Stimulated activated CD4-positive, alpha-beta T cell treated with anti-CD3 and anti-CD28 coated beads, TNF-alpha, amount 100 ng/mL, for 1 hour (primary cell): ENCODE measurements around the gene GLT1D1.

Experiments
- DNase-seq, 3 donors: peaks; one replicate each; pipeline ENCODE4 v3.0.0-alpha.2; 2020; ENCODE audit warnings: low read depth in 3 of 3, low spot score in 1 of 3

The GLT1D1 gene

DNA sequence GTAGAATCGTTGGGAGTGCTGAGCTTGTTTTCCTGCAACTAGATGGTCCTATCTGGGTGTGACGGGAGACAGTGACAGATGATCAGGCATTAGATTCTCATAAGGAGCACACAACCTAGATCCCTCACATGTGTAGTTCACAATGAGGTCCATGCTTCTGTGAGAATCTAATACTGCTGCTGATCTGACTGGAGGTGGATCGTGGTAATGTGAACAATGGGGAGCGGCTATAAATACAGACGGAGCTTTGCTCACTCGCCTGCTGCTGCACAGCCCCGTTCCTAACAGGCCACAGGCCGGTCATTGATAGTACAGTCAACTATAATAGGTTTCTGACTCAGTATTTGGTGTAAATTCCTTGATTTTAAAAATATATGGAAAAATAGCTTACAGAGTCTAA lies 138.8 kb downstream of the GLT1D1 start:
- DNase-seq: no peak

DNA sequence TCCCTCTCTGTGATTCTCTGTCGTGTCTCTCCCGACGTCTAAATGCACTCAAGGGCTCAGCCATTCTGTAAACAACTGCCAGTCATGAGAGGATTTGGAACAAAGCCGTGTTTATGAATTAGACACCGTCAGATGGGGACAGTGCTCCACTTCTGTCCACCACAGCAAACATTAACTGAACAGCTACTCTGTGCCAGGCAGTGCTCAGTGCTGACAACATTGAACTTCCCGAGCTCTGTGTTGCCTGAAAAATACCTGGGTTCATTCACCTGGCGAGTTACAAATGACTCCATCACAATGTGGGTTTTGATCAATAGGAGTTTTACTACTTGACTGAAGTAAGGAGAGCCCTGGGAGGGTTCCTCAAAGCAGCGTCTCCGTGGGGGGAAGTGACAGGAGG lies 139.3 kb downstream of the GLT1D1 start:
- DNase-seq: no peak

DNA sequence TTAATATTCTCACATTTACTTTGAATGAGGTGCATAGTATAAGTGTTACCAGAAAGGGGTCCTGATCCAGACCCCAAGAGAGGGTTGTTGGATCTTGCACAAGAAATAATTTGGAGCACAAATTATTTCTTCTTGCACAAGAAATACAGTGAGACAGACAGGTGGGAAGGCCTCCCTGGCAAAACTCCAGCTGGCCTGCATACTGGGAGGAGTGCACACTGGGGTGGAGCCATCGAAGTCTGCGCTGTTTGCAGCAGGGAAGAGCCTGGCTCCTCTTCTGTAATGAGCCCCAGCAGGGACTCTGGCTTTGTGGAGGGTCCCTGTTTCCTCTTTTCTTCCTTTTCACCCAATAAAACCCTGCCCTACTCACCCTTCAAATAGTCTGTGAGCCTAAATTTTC lies 141.6 kb downstream of the GLT1D1 start:
- DNase-seq: no peak

DNA sequence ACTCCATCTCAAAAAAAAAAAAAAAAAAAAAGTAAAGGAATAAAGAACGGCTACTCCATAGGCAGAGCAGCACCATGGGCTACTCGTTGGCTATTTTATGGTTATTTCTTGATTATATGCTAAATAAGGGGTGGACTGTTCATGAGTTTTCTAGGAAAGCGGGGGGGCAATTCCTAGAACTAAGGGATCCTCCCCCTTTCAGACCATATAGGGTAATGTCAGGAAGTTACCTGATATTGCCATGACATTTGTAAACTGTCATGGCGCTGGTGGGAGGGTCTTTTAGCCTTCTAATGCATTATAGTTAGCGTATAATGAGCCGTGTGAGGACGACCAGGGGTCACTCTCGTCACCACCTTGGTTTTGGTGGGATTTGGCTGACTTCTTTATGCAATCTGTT lies 142.3 kb downstream of the GLT1D1 start:
- DNase-seq: no peak

DNA sequence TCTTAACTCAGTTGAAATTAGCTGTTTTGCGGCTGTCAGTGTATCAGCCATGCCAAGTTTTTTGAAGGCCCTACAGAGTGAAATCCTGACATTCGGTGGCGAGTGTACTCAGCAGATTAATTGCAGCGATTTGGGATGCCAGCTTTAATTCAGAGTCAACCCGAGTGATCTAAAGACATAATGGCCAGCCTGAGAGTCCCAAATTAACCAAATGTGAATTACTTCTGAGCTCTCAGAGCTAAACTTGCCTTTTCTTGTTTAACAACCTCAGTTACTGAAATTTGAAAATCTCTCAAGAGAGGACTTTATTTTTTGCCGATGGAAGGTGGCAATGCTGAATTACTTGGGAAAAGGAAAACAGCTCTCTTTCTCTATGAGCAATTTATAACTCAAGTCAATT lies 148.5 kb downstream of the GLT1D1 start:
- DNase-seq: no peak

DNA sequence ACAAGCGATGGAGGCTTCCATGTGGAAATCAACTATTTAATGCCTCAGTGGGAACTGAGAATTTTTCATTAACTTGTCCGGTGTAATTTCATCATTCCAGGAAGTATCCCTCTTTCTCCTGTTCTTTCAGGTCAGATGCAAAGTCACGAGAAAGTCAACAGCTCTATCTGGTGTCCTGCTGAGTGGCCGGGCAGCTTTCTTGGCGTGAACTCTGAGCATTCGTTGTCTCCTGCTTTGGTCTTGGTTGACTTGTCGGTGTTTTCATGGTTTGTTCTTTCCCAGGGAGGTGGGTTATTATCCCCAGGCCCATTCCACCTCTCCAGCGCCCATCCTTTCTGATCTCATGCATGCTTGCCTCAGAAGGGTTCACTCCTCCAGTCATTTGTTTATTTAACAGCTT lies 149.1 kb downstream of the GLT1D1 start:
- no peak for DNase-seq

DNA sequence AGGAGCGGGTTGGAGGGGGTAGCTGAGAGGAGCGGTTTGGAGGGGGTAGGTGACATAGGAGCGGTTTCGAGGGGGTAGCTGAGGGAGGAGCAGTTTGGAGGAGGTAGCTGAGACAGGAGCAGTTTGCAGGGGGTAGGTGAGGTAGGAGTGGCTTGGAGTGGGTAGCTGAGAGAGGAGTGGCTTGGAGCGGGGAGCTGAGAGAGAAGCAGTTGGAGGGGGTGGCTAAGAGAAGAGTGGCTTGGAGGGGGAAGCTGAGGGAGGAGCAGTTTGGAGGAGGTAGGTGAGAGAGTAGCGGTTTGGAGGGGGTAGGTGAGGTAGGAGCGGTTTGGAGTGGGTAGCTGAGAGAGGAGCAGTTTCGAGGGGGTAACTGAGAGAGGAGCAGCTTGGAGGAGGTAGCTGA lies 152.1 kb downstream of the GLT1D1 start:
- no peak for DNase-seq

DNA sequence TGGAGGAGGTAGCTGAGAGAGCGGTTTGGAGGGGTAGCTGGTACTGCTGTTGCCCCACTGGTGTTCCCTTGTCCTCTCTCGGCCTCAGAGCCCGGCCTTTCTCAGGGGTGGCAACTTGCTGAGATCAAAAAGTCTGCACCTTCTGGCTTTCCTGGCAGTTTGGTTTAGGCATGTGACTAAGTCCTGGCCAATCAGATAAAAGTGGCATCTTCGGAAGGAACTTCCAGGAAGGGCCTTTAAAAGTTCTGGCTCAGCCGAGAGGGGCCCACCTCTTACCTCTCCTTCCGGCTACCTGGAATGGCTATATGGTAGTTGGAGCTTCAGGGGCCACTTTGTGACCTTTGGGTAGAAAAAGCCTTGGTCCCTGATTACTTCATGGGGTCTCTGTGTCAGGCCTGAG lies 152.6 kb downstream of the GLT1D1 start:
- no peak for DNase-seq

DNA sequence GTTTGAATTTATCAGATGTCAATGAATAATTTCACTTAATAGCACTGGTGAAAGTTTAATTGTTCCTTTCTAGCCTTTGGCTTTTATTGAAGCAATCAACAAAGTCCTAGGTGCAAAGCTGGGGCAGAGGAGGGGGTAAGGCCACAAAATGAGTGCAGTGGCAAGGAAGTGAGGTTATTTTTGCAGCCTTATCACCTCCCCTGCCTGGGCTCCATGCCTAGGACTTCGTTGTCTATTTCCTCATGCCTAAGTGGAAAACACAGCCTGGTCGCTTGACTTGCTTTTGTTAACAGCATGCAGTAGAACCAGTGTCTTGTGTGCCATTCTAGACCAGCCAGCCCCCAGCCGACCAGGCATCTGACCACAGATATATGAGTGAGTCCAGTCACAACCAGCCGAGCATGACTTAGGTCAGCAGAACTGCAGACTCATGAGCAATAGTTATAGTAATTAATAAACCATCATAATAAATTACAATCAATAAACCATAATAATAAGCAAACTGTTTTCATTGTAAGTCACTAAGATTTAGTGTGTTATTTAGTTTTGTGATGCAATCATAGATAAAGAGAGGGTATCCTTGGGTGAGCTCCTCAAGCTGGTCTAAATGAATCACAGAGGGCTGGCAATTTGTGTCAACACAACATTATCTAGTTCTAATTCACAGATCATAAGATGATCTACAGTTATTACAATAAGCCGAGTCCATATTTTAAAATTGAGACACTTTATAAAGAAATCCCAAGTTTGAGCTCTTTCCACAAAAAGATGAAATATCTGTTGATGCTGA lies 156.8 kb downstream of the GLT1D1 start:
- DNase-seq: no peak

DNA sequence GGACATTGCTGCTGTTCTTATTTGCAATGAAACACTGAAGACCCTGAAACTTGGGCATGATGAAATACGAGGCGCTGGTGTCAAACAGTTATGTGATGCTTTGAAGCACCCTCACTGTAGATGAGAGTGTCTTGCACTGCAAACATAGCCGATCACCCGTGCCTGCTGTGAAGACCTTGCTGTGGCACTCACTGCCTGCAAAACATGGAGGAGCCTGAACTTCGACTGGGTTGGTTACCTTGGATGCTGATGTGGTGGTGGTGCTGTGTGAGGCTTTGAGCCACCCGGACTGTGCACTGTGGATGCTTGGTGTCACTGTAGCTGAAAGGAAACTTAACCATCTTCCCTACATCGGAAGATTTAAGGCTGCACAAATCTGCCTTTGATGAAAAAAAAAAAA lies 162.9 kb downstream of the GLT1D1 start:
- no peak for DNase-seq

DNA sequence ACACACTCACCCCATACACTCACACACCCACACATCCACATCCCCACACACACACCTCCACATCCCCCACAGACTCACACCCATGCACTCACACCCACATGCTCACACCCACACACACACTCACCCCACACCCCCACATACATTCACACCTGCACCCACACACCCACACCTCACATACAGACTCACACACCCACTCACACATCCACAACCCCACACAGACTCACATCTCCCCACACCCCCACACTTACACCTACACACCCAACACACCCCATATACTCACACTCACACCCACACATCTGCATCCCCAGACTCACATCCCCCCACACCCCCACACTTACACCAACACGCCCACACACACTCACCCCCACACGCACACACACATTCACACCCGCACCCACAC lies 171.8 kb downstream of the GLT1D1 start:
- no peak for DNase-seq

DNA sequence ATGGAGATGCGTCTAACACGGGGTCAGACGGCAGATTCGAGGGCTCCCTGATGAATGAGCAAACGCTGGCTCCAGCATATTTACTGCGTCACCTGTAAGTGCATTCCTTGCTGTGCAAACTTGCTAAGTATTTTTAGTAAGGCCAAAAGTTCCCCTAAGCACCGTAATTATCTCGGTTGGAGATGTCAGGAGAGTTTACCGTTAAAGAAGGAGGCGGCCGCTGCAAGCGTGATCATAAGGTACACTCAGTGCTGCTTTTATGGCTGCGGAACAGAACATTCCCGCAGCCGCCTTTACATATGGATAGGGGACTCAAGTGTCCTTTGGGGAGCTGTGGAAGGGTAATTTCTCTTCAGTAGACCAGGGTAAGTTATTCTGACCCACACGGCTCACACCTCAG lies 175.6 kb downstream of the GLT1D1 start:
- DNase-seq: no peak
